NB4 (cell line): Measurements from ENCODE around the gene SEC23B.

Experiments
- DNase-seq: peaks from one replicate; pipeline ENCODE4 v3.0.0; 2010; ENCODE audit warnings: low read depth
- H3K4me3 ChIP-seq: one replicate; pipeline ENCODE4 v1.5.1; 2011; ENCODE audit warnings: mild to moderate bottlenecking, low read depth, low read length, moderate library complexity
- MAX ChIP-seq: IDR thresholded peaks from 2 replicates; pipeline ENCODE4 v1.6.1; 2011; ENCODE audit warnings: low read depth, low read length
- MYC ChIP-seq: IDR thresholded peaks from 2 replicates; pipeline ENCODE4 v1.6.1; 2011; ENCODE audit warnings: low read depth, low read length
- POLR2A ChIP-seq: IDR thresholded peaks from 2 replicates; pipeline ENCODE4 v1.6.1; 2011; ENCODE audit warnings: mild to moderate bottlenecking; ENCODE audit not compliant: insufficient read length; ENCODE audit errors: extremely low read depth
- TF ChIP-seq, protein P1 (sequence below): IDR thresholded peaks from one replicate; pipeline ENCODE4 v1.5.1; 2012; ENCODE audit warnings: low read depth, low read length

Gene SEC23B

GRCh38 chr20:18566892-18567738, 59.4 kb downstream of the SEC23B start, which contains the start of gene SMIM26:
Gene SMIM26 (plus strand): TSS chr20:18567432. CDS start chr20:18567479, 47 bp downstream.
- peak within 1 kb of the TSS; percentile 92 for H3K4me3 ChIP-seq
- TF ChIP-seq MAX = peak; percentile 91
- TF ChIP-seq, protein P1, sequence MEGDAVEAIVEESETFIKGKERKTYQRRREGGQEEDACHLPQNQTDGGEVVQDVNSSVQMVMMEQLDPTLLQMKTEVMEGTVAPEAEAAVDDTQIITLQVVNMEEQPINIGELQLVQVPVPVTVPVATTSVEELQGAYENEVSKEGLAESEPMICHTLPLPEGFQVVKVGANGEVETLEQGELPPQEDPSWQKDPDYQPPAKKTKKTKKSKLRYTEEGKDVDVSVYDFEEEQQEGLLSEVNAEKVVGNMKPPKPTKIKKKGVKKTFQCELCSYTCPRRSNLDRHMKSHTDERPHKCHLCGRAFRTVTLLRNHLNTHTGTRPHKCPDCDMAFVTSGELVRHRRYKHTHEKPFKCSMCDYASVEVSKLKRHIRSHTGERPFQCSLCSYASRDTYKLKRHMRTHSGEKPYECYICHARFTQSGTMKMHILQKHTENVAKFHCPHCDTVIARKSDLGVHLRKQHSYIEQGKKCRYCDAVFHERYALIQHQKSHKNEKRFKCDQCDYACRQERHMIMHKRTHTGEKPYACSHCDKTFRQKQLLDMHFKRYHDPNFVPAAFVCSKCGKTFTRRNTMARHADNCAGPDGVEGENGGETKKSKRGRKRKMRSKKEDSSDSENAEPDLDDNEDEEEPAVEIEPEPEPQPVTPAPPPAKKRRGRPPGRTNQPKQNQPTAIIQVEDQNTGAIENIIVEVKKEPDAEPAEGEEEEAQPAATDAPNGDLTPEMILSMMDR = no peak
- peak; percentile 88 for TF ChIP-seq MYC
- peak; percentile 74 for TF ChIP-seq POLR2A
- DNase-seq = peak; percentile 94

GRCh38 chr20:18567739-18568091, 60.0 kb downstream of the SEC23B start:
- H3K4me3 ChIP-seq = peak overlapping the region; percentile 92
- TF ChIP-seq POLR2A = no peak
- TF ChIP-seq, protein P1 = no peak
- no peak for TF ChIP-seq MYC
- TF ChIP-seq MAX = no peak
- no peak for DNase-seq

- DNase-seq = no peak
- no peak for TF ChIP-seq POLR2A
- TF ChIP-seq MYC = no peak
- TF ChIP-seq MAX = no peak
- TF ChIP-seq, protein P1 = no peak
- H3K4me3 ChIP-seq = no peak overlapping the region
These were observed 63.3 kb downstream of the SEC23B start for GRCh38 chr20:18571009-18571408.

- DNase-seq = no peak
- TF ChIP-seq MAX (no peak), POLR2A (no peak), MYC (no peak)
- TF ChIP-seq, protein P1 = no peak
- H3K4me3 ChIP-seq = no peak overlapping the region
These were observed 63.8 kb downstream of the SEC23B start for GRCh38 chr20:18571578-18571977.

- DNase-seq = no peak
- no peak overlapping the region for H3K4me3 ChIP-seq
- TF ChIP-seq, protein P1 = no peak
- no peak for TF ChIP-seq POLR2A
- no peak for TF ChIP-seq MAX
- TF ChIP-seq MYC = no peak
These were observed 70.2 kb downstream of the SEC23B start for GRCh38 chr20:18577942-18578341.
